ENCODE results near the gene SLC35F1.

SLC35F1 gene

DNA sequence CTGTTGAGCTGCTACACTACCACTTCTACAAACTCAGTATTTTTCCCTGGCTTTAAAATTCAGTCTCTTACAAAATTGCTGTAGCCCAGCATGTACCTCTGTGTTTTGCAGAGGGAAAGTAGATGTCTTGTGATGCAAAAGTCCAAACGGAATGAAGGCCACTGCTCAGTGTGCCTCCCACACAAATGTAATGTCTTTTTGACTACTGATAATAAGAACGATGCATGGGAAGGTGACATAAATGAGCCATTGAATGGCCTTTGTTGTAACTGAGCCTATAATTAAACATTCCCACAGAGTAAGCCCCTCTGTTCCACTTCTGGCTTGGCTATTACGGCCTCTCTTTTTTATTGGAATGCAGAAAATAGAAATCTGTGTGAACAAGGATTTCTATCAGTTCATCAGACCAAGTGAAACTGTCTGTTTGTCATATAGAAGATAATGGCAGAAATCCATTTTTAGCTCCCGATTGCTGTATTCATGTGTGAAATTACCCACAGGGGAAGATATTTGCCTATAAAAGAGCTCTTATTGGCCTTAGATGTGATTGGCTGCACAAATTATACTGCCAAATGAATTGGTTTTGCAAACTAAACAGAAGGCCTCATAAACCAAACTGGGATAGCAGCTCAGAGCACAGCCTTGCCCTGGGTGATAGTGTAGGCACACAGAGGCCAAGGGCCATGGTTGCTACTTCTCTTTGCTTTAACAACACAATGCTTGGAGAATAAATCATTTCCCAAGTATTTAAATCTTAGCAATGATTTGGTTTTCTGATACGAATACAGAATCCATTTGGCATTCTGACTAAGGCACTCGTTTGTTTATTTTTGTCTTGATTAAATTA is 399.6 kb downstream of the SLC35F1 start:
- DNase-seq (ENCODE audit: low read depth, low spot score): no peak
- CTCF ChIA-PET: interaction anchor here (1.1 kb wide), 1 partner anchor 23 kb away, joined by 4 read pairs; no protein-coding TSS in a partner anchor
- POLR2A ChIA-PET: no interaction called here
- TF ChIP-seq, protein P1, sequence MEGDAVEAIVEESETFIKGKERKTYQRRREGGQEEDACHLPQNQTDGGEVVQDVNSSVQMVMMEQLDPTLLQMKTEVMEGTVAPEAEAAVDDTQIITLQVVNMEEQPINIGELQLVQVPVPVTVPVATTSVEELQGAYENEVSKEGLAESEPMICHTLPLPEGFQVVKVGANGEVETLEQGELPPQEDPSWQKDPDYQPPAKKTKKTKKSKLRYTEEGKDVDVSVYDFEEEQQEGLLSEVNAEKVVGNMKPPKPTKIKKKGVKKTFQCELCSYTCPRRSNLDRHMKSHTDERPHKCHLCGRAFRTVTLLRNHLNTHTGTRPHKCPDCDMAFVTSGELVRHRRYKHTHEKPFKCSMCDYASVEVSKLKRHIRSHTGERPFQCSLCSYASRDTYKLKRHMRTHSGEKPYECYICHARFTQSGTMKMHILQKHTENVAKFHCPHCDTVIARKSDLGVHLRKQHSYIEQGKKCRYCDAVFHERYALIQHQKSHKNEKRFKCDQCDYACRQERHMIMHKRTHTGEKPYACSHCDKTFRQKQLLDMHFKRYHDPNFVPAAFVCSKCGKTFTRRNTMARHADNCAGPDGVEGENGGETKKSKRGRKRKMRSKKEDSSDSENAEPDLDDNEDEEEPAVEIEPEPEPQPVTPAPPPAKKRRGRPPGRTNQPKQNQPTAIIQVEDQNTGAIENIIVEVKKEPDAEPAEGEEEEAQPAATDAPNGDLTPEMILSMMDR (IDR thresholded peaks at IDR 0.05; ENCODE audit: insufficient read depth, low read length, missing control alignments): no peak
- no peak overlapping the region for H3K4me3 ChIP-seq (ENCODE audit: low read depth, low read length)

DNA sequence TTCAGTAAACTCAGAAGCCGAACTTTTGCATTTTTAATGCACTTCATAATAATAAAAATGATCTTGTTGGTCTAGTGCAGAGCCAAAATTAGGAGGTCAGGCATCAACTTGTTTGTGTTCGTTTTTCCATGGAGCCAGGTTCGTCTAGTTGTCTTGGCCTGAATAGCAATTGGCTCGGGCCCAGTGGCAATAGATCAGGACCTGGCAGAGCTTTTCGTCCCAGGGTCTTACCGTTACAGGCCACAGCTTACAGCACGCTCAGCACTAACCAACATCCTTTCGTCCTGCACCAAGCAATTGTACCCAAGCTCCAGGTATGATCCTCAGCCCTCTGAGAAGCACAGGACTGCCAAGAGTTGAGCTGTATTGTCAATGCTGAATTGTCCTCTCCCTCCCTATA is 400.5 kb downstream of the SLC35F1 start:
- TF ChIP-seq, protein P1 (IDR thresholded peaks at IDR 0.05; ENCODE audit: insufficient read depth, low read length, missing control alignments): no peak
- ChIA-PET POLR2A (no interaction called here), CTCF (interaction anchor here (1.1 kb wide), 1 partner anchor 24 kb away, joined by 4 read pairs; no protein-coding TSS in a partner anchor)
- no peak for DNase-seq (ENCODE audit: low read depth, low spot score)
- no peak overlapping the region for H3K4me3 ChIP-seq (ENCODE audit: low read depth, low read length)

DNA sequence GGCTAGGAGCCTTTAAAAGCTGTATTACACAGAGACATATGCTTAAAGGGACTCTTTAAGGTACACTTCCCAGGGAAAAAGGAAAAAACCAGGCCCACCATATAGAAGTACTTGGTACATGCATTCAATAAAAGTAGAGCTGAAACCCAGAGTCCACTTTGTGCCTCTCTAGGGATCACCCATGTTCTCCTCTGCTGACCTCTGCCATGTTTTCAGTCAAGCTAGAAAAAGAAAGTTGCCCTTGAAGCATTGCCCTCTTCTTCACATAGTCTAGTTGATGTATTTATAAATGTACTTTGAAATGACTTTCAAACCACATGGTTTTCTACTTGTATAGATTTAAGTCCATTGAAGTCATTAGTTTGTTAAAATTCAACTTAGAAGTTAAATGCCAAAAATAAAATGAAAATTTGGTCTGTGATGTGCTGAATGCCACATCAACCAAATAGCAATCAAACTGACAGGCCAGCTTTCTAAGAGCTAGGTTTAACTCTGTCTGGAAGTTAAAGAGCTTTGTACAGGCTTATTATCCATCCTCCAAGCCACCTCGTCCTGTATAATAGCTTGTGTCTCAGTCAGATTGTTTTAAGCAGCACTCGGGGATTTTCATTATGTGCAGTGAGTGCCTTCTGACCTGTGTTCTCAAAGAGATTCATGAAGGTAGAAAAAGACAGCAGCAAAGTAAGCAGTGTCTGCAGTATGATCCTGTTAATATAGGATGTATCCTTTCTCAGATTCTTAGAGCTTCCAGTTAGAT is 402.5 kb downstream of the SLC35F1 start:
- no peak for DNase-seq (ENCODE audit: low read depth, low spot score)
- TF ChIP-seq, protein P1 (IDR thresholded peaks at IDR 0.05; ENCODE audit: insufficient read depth, low read length, missing control alignments): no peak
- H3K4me3 ChIP-seq (ENCODE audit: low read depth, low read length): no peak overlapping the region
- ChIA-PET POLR2A (no interaction called here), CTCF (interaction anchor here (1.0 kb wide), 1 partner anchor 271 kb away, joined by 3 read pairs; no protein-coding TSS in a partner anchor)

DNA sequence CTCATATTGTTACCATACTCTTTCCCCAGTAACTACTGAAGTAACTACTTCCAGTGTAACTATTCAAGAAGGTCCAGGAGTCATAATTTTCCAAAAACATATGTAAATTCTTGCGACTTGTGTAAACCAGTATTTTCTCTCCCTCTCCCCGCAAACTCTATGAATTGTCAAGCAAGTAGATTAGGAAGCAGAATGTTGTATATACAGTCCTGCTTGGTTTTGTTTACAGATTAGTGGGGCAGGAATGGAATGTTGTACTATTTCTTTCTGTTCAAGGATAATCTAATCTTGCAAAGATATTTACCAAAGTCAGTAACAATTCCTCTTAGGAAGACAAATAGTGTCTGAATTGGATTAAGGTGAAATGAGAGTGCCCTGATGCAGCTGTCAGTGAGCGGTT is 406.1 kb downstream of the SLC35F1 start:
- no peak for DNase-seq (ENCODE audit: low read depth, low spot score)
- POLR2A ChIA-PET: no interaction called here
- H3K4me3 ChIP-seq (ENCODE audit: low read depth, low read length): no peak overlapping the region
- CTCF ChIA-PET: no interaction called here
- TF ChIP-seq, protein P1 (IDR thresholded peaks at IDR 0.05; ENCODE audit: insufficient read depth, low read length, missing control alignments): no peak

DNA sequence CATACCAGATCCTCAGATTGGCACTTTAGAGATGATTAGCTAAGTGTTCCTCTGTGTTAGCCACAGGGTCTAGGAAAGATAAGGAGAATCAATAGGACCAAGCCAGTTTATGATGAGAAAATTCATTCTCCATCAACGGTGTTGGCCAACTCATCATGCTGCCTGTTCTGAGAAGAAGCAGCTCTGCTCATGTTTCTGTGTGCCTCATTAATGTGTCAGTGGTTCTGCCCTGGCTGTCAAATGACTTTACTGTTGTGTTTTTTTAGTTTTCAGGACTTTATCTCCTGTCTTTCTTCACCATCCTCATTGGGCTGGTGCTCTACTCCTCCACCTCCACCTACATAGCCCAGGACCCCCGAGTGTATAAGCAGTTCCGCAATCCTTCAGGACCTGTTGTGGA is 406.7 kb downstream of the SLC35F1 start:
- TF ChIP-seq, protein P1 (IDR thresholded peaks at IDR 0.05; ENCODE audit: insufficient read depth, low read length, missing control alignments): no peak
- CTCF ChIA-PET: no interaction called here
- no peak overlapping the region for H3K4me3 ChIP-seq (ENCODE audit: low read depth, low read length)
- POLR2A ChIA-PET: no interaction called here
- no peak for DNase-seq (ENCODE audit: low read depth, low spot score)

GRCh38 chr6:118316796-118317384 is 409.8 kb downstream of the SLC35F1 start:
- TF ChIP-seq, protein P1 (IDR thresholded peaks at IDR 0.05; ENCODE audit: insufficient read depth, low read length, missing control alignments): no peak
- no peak for DNase-seq (ENCODE audit: low read depth, low spot score)
- POLR2A ChIA-PET: no interaction called here
- CTCF ChIA-PET: no interaction called here
- H3K4me3 ChIP-seq (ENCODE audit: low read depth, low read length): no peak overlapping the region
